Activated naive CD4-positive, alpha-beta T cell treated with Interleukin-2 at 50 U/mL for 16 hours (primary cell): Measurements from ENCODE around the gene CD180.
A peak's percentile ranks its signal among the peaks of the same experiment; 100 is the strongest.
"Not testable (repeated sequence)": the region's sequence is repeated elsewhere in the genome, so short reads cannot be mapped to it uniquely, and the experiment has no call there.

Experiments
- DNase-seq: peaks from one replicate; pipeline ENCODE4 v3.0.0-alpha.2; 2020

The CD180 gene

GRCh38 chr5:67187006-67187715 lies 9.4 kb downstream of the CD180 start:
- DNase-seq = no peak

- DNase-seq = no peak
These were observed 12.7 kb downstream of the CD180 start for GRCh38 chr5:67183859-67184258.

GRCh38 chr5:67182301-67182790 lies 14.3 kb downstream of the CD180 start:
- no peak for DNase-seq

- no peak for DNase-seq
These were observed 14.9 kb downstream of the CD180 start for GRCh38 chr5:67181648-67182221.

- no peak for DNase-seq
These were observed 16.8 kb downstream of the CD180 start for GRCh38 chr5:67179697-67180361.

GRCh38 chr5:67178966-67179365 lies 17.6 kb downstream of the CD180 start:
- DNase-seq = no peak

GRCh38 chr5:67178085-67178484 lies 18.5 kb downstream of the CD180 start:
- no peak for DNase-seq

- DNase-seq = no peak
These were observed 19.7 kb downstream of the CD180 start for GRCh38 chr5:67176936-67177335.

- no peak for DNase-seq
These were observed 22.6 kb downstream of the CD180 start for GRCh38 chr5:67173959-67174358.

GRCh38 chr5:67173351-67173750 lies 23.2 kb downstream of the CD180 start:
- not testable (repeated sequence) for DNase-seq

- DNase-seq = no peak
These were observed 25.8 kb downstream of the CD180 start for GRCh38 chr5:67170767-67171166.

GRCh38 chr5:67168069-67168468 lies 28.5 kb downstream of the CD180 start:
- no peak for DNase-seq

GRCh38 chr5:67166460-67167285 lies 29.9 kb downstream of the CD180 start:
- peak; percentile 80 for DNase-seq

- peak; percentile 83 for DNase-seq
These were observed 30.8 kb downstream of the CD180 start for GRCh38 chr5:67165526-67166459.

GRCh38 chr5:67164856-67165525 lies 31.6 kb downstream of the CD180 start:
- no peak for DNase-seq

- no peak for DNase-seq
These were observed 32.6 kb downstream of the CD180 start for GRCh38 chr5:67163863-67164595.

GRCh38 chr5:67163231-67163756 lies 33.3 kb downstream of the CD180 start:
- DNase-seq = no peak

GRCh38 chr5:67161767-67162166 lies 34.8 kb downstream of the CD180 start:
- no peak for DNase-seq

GRCh38 chr5:67160985-67161384 lies 35.6 kb downstream of the CD180 start:
- peak; percentile 40 for DNase-seq

- no peak for DNase-seq
These were observed 36.3 kb downstream of the CD180 start for GRCh38 chr5:67160272-67160671.
